COR-L47 (cell line): ENCODE results near the gene KRT71.
A peak's percentile ranks its signal among the peaks of the same experiment; 100 is the strongest.
"Not testable (repeated sequence)": the region's sequence is repeated elsewhere in the genome, so short reads cannot be mapped to it uniquely, and the experiment has no call there.

Source experiments
- DNase-seq: peaks from one replicate; lab custom pipeline; 2025; lab: John Stamatoyannopoulos, UW

The KRT71 gene

GRCh38 chr12:52521175-52521567 lies 31.8 kb downstream of the KRT71 start:
- DNase-seq, result no peak

- no peak for DNase-seq
These were observed 32.9 kb downstream of the KRT71 start, which contains the start of gene KRT5 for GRCh38 chr12:52519826-52520662. Gene KRT5 (minus strand): TSS chr12:52520394. CDS start chr12:52520296, 98 bp downstream.

GRCh38 chr12:52519387-52519703 lies 33.6 kb downstream of the KRT71 start:
- DNase-seq, result no peak

GRCh38 chr12:52518574-52519386 lies 34.2 kb downstream of the KRT71 start:
- DNase-seq, result no peak

- DNase-seq, result no peak
These were observed 35.1 kb downstream of the KRT71 start for GRCh38 chr12:52517888-52518287.

- DNase-seq, result no peak
These were observed 35.7 kb downstream of the KRT71 start for GRCh38 chr12:52517005-52517835.

GRCh38 chr12:52515927-52516831 lies 36.8 kb downstream of the KRT71 start:
- DNase-seq, result no peak

GRCh38 chr12:52515319-52515646 lies 37.7 kb downstream of the KRT71 start:
- no peak for DNase-seq

GRCh38 chr12:52514471-52515318 lies 38.2 kb downstream of the KRT71 start:
- no peak for DNase-seq

- DNase-seq, result no peak
These were observed 39.2 kb downstream of the KRT71 start for GRCh38 chr12:52513736-52514135.

GRCh38 chr12:52508211-52508610 lies 44.7 kb downstream of the KRT71 start:
- DNase-seq, result no peak

GRCh38 chr12:52506858-52507715 lies 45.9 kb downstream of the KRT71 start:
- peak; percentile 42 for DNase-seq

GRCh38 chr12:52502877-52503276 lies 50.1 kb downstream of the KRT71 start:
- no peak for DNase-seq

- DNase-seq, result no peak
These were observed 51.5 kb downstream of the KRT71 start for GRCh38 chr12:52501490-52501889.

- not testable (repeated sequence) for DNase-seq
These were observed 52.4 kb downstream of the KRT71 start for GRCh38 chr12:52500574-52500973.

- DNase-seq, result no peak
These were observed 53.0 kb downstream of the KRT71 start for GRCh38 chr12:52499806-52500560.

GRCh38 chr12:52498946-52499345 lies 54.0 kb downstream of the KRT71 start:
- no peak for DNase-seq

GRCh38 chr12:52497975-52498374 lies 55.0 kb downstream of the KRT71 start:
- DNase-seq, result no peak

- no peak for DNase-seq
These were observed 56.3 kb downstream of the KRT71 start for GRCh38 chr12:52496590-52497071.
